22Rv1 (cell line): ENCODE measurements around the gene ZNF827.

Experiments
- CTCF ChIP-seq: fragments of 450-650 bp; IDR thresholded peaks from 2 replicates; pipeline ENCODE4 v1.5.1; 2017; ENCODE audit warnings: mild to moderate bottlenecking
- ZFX ChIP-seq: fragments of 450-650 bp; IDR thresholded peaks from 2 replicates; pipeline ENCODE4 v1.6.1; 2017; ENCODE audit warnings: antibody characterized with exemption, borderline replicate concordance

GRCh38 chr4:145786830-145787229, 151.8 kb downstream of the ZNF827 start:
- TF ChIP-seq CTCF (no peak), ZFX (no peak)
